Eye (tissue), 1 donor: ENCODE measurements around the gene ITM2C.

Experiments
- DNase-seq: peaks from one replicate; pipeline ENCODE4 v3.0.0-alpha.2; 2015

Gene ITM2C

GRCh38 chr2:230893841-230894781, 29.4 kb downstream of the ITM2C start:
- DNase-seq = no peak

GRCh38 chr2:230895536-230896345, 31.0 kb downstream of the ITM2C start:
- no peak for DNase-seq

- no peak for DNase-seq
These were observed 31.8 kb downstream of the ITM2C start for GRCh38 chr2:230896346-230897115.

GRCh38 chr2:230898016-230898712, 33.4 kb downstream of the ITM2C start:
- DNase-seq = no peak

- no peak for DNase-seq
These were observed 34.0 kb downstream of the ITM2C start for GRCh38 chr2:230898713-230899091.

DNA sequence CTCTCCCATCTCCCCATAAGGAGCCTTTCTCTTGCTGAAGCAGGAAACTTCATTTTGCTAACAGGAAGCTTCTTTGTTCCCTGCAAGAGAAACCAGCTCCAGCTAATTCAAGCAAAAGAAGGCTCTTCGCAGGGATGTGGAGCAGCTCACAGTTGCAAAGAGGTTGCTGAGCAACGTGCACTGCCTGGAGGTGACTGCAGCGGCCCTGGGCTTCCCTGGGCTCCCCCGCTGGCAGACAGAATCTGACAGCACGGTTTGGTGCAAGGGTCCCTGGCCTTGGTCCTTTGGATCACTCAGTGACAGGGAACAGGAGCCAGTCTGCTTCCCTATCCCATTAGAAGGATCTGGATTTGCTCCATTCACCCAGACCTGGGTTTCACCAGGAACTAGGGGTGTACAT, 34.5 kb downstream of the ITM2C start:
- DNase-seq = peak; percentile 65

DNA sequence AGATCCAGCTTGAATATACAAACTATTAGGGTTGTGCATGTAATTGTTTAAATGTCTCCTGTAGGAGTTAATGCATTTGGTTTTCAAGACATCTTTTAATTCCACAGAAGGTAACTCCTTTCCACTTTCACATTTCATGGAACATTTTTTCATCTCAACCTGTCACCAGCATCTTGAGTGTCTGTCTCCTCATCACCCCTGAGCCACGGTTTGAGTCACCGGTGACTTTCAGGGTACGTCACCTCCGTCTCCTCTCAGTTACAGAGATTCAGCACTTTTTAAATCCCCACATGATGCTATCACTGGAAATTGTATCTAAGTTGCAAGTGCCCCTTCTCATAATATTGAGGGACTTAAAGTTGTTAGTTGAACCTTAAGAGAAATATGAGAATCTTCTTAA, 35.0 kb downstream of the ITM2C start:
- no peak for DNase-seq

DNA sequence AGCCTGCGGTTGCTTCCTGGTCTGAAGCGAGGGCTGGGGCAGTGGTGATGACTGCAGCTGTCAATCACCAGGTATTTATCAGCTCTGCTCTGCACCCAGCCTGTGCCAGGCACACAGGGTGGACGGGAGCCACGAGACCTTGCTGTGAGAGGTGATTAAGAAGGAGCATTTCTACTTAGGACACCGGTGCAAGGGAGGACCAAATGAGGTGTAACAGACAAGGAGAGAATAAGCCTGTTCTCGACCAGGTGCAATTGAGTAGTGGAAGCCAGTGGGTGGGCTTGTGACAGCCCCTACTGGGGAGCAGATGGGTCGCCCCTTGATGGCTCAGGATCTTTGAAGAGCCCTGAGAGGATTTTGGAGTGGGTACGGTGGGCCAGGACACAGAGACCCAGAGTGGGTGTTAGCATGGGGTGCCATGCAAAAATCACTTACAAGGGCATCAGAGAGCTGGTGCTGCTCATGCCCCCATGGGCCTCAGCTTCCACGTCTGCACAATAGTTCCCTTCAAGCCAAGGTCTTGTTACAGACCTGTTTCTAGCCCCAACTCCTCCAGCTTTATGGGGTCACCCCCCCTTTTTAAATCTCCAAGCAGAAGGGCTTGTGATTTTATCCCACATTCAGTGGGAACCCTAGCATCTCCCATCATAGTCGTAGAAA, 35.7 kb downstream of the ITM2C start:
- no peak for DNase-seq

DNA sequence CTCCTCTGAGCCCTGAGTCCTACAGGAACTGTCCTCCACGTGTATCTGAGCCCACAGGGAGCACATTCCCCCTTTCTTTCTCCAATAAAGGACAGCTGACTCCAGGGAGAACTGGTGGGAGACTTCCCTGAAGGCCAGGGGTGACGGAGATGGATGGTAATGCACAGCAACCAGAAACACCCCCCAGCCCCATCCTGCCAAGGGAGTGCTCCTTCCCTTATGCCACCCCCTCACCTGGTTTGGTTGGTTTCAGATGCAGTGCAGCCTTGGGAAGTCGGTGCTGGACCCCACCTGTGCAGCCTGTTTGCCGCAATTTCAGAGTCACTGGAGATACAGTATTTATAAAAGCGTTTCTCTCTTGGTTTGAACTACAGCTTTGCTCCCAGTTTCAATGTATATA, 36.3 kb downstream of the ITM2C start:
- no peak for DNase-seq

- DNase-seq = peak; percentile 53
These were observed 37.6 kb downstream of the ITM2C start for GRCh38 chr2:230902180-230902899.

DNA sequence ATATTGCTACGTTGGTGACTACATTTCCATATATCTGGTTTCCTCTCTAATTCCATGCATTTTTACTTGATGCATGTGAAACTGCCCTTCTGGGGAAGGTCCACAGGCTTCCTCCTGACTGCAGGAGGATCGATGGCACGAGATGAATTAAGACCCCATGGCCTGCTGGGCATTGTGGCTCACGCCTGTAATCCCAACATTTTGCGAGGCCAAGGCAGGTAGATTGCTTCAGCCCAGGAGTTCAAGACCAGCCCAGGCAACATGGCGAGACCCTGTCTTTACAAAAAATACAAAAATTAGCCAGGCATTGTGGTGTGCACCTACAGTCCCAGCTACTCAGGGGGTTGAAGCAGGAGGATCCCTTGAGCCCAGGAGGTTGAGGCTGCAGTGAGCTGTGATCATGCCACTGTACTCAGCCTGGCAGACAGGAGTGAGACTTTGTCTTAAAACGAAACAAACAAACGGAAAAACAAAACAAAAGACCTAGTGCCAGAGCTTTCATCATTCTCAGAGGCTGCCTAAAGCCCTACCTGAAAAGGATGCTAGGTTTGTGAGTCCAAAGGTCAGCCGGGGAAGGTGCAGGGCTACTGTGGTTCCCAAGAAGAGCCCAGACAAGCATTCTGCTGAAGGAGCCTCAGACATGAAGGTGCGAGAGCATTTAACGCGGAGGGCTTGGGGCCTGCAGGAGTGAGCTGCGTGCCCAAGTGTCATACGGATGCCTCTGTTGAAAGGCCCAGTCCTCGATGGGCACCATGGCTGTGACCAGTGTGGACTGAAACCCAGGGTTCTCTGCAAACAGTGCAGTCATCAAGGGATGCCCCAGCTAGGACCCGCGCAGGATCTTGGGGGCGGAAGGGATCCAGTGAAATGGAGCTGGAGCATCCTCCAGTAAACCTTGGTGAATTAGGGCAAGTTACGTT, 38.7 kb downstream of the ITM2C start:
- DNase-seq = no peak

DNA sequence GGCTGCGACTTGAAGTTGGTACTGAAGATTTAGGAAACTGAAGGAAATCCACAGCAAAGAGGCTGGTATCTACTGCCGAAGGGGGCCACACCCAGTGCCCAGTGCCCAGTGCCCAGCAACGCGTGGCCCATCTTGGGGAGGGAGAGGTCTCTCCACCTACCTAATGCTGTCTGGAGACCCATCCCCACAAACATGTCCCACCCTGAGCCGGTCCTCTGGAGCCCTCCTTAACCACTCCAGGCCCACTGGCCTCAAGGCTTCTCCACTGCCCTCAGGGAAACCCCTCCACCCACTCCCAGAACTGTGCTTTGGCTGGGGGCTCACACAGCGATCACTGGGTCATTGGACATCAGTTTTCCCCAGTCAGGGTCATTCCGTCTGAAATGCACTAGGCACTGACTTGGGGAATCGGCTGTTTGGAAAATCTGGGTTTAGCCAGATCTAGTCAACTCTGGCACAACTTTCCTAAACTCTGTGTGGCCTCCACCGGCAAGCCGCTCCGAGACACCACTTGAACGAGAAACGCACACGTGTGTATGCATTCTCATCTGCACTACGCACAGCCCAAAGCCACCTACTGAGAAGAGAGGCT, 40.2 kb downstream of the ITM2C start:
- no peak for DNase-seq

DNA sequence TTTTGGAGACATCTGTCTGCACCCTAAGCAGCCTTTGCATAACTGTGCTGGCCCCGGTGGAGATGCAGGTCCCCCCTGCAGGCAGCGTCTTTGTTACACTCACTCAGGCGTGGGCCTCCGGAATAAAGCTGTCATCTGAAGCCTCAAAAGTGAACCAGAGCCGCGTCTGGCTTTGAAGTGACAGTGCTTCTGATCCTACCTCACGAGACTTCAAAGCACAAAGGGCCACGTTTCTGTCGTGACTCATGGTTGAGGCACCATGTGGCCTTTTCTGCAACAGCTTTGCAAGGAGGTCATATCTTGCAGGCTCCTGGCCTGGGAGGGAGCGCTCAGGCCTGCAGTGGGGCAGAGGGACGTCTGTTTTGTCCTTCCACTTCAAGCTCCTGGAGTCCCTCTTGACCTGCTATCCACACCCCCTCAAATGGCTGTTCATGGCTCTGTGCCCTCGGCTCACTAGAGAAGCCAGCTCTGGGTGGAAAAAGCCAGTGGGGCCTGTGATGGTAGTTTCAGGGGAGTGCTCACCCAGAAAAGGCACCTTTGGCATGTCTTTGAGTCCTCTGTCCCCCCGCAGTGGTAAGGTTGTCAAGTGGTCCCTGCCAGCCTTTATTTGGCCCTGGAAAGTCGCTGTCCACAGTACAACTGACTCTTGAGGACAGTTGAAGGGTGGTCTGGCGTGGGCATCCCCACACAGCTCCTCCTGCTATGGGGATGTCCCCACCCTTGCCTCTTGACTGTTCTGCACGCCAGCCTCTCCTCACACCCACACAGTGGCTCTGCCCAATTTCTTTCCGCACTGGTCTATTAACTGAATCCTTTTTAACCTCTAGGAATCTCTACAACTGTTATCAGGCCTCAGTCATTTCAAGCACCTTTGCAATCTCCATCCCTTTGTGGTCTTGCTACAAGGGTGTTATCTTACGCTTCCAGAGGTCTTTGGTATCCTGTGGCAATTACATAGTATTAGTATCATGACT, 41.0 kb downstream of the ITM2C start:
- DNase-seq = peak; percentile 56

GRCh38 chr2:230906471-230907230, 41.9 kb downstream of the ITM2C start:
- no peak for DNase-seq

DNA sequence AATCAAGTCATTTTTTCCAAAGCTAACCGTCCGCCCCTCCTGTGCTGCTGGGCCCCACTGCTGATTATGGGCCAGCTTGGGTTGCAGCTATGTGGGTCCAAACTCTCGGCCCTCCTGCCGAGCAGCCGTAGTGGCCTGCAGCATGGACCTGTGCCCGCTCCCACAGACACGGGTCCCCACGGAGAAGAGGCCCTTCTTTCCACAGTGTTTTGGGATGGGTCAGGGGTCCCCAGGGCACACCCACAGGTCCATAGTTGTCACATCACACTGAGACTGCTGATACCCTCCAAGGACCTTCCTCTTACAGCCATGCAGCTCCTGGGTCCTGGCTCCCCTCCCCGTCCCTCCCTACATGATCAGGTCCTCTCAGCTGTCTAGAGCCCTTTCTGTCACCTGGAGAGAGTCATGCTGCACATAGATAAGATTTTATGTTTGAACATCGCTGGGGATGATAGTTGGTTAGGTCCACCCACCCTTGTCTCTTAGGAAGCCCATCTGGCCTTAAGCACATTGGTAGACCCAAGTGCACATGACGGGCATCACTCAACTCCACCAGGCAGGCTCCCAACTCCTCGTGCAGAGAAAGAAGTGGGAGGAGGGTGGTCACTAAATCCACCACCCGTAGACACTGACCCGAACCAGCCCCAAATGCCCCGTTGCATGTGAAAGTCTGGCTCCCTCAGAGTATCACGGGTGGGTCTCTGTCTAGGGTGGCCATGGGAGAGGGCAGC, 42.8 kb downstream of the ITM2C start:
- no peak for DNase-seq

- DNase-seq = no peak
These were observed 43.4 kb downstream of the ITM2C start for GRCh38 chr2:230908092-230908594.
